HG03342 (cell line): ENCODE data around the gene CDK6.

Experiments used
- ATAC-seq: cut with Tn5 transposase; IDR thresholded peaks from one replicate; pipeline ENCODE4 v1.9.1; 2021; ENCODE audit warnings: mild to moderate bottlenecking, moderate library complexity; ENCODE audit not compliant: unreplicated experiment

Gene CDK6

DNA sequence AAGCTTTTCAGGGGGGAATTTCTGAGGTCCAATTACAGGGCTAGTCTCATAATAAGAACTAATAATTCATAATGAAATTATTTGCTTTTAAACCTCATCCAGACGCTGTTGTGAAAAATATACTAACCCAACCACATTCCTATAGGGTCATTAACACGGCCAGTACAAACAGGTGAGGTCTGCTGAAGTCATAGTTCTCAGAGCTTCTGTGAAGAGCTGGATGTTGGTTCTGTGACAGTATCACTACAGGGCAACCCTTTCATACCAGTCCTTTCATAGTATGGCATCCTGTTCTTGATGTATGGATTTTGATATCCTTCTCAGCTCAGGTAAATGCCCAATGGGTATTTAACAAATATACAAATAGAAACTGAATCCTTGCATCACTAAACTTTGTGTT, 183.8 kb downstream of the CDK6 start:
- ATAC-seq: no peak

DNA sequence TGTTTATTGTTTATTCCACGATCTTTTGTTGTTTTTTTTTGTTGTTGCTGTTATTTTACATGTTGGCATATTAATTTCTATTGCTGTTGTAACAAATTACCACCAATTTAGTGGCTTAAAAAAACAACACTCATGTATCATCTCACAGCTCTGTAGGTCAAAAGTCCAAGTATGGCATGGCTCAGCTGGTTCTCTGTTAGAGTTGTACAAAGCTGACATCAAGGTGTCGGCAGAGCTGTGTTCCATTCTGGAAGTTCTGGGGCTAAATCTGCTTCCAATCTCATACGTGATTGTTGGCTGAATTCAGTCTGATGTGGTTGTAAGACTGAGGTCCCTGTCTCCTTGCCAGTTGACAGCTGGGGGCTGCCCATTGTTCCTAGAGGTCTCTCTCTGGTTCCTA, 186.0 kb downstream of the CDK6 start:
- ATAC-seq: no peak

DNA sequence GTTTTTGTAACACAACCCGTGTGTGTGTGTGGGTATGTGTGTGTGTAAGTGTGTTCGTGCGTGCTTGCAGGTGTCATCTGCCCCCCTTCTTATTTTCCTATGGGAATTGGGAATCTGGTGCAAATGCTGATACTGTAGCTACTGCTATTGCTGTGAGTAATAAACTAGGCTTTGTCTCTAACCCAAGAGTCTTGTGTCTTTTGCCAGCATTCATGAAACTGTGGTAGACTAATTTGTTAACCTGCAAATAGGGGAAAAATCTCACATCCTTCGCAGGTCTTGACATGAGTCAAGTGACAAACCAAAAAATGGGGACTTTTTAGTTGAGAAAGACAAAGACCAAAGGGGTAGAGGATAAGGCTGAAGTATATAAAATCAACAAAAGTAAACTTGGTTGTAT, 188.3 kb downstream of the CDK6 start:
- ATAC-seq: peak; percentile 61

DNA sequence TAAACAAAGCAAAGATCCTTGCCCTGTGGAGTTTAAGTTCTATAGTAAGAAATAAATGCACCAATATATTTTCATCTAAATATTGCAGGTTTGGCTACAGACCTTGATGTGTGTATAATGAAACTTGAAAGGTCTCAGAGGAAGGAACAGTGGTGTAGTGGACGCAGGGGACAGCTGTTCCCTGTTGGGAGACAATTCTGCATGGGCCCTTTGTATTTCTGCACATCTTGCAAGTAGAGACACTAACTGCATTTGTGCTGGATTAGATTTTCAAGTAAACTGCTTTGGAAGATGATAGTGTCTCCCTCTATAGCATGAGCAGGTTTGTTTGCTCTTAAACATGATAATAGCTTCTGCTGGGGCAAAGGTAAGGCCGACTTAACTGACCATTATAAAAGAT, 188.7 kb downstream of the CDK6 start:
- ATAC-seq: no peak

DNA sequence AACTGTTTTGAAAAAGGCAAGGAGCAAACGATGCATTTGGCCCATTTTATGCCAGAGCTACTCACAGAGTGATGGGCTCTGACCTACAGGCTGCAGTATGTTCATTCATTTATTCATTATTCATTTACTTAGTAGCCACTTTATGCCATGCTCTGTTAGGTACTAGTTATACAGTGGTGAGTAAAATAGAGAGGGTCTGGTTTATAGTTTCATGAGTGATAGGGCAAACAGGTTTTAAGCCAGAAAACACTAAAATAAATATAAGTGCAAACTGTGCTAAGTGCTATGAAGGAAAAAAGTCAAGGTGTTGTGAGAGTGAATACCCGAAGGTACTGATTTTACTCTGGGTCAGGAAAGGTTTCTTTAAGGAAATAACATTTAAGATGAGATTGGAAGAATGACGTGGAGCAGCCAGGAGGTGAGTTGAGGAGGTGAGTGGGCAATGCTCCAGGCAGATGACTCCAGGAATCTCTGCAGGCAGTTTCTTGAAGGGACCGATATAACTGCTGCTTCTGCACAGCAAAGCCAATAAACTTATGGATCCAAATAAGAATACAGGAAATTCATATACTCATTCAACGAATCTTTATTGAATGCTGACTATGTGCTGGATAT, 189.3 kb downstream of the CDK6 start:
- peak; percentile 47 for ATAC-seq

DNA sequence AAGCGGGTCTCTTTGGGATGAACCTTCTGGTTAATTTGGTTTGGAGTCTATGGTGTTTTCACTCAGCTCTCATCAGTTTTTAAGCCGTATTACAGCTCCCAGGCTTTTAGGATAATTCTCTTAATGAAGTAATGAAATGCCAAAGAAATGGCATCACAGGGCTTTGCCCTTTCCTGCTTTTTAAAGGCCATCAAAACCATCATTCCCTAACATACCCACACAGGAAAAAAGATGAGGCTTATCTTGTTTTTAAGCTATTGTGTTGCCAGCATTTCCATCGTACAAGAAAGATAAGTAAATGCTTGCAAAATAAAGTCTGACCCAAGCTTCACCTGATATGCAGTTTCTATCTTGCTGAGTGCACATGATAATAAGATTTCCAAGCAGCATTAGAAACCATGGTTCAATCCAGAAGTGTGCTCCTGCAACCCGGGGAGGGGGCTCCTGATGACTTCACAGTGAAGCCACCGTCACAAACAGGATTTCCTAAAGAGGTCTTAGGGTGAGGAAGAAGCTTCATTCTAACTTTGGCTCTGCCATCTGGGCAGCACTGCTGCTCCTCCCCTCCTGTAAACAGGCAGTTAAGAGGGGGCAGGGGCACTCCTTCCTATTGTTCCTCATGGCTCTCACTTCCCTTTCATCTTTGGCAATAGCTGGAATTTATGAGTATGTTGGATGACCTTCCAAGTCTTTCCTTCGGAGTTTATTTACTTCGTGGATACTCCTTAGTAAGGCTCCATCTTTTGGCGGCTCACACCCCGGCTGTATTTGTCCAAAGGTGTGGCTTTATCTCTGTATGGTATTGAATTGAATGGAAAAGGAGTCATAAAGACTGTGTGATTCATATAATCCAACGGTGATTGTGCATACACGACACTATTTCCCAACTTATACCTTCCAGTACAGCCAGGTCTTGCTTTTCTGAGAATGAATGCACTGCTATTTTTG, 191.0 kb downstream of the CDK6 start:
- ATAC-seq: no peak

DNA sequence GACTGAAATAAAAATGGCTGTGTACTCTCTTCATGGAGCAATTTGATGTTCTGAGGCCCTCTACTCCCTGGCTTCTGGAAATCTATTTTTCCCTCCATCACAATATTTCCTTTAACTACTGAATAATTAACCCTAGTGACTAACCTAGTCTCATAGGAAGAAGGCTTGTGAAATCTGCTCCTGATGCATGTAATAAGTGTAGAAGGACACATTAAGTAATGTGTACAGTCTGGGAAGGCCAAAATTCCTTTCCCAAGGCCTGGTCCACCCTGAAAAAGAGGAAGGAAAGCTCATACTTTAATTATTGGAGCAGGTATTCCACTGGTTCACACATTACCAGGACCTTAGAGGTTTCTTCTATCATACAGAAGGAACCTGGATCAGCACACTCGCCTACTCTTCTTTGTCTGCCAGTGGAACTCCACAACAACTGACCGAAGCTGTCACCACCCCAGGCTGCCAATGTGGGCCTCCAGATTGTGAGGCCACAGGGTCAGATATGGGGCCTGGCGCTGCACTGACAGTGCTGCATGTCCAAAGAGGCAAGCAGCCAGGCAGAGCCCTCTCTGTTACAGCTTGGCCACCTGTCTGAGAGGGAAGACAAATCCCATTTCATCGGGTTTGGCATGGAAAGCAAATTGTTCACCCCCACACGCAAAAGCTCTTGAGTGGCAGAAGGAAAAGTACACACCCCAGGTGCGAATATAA, 191.8 kb downstream of the CDK6 start:
- ATAC-seq: no peak

DNA sequence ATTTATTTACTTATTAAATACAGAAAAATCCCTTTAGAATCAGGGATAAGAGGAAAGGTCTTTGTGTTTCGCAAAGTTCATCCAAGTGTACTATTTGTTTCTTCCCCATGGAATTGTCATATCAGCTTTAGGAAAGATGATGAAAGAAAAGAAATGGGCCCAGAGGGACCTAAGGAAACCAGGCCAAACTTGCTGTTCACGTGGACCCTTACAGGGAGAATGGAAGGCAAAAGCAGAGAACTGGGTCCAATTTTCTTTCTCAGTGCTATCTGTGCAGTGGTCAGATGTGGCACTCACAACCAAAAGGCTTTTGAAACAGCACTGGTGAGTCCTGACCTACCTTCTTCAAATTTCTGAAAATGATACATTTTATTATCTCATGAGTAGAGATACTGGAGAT, 192.6 kb downstream of the CDK6 start:
- no peak for ATAC-seq

DNA sequence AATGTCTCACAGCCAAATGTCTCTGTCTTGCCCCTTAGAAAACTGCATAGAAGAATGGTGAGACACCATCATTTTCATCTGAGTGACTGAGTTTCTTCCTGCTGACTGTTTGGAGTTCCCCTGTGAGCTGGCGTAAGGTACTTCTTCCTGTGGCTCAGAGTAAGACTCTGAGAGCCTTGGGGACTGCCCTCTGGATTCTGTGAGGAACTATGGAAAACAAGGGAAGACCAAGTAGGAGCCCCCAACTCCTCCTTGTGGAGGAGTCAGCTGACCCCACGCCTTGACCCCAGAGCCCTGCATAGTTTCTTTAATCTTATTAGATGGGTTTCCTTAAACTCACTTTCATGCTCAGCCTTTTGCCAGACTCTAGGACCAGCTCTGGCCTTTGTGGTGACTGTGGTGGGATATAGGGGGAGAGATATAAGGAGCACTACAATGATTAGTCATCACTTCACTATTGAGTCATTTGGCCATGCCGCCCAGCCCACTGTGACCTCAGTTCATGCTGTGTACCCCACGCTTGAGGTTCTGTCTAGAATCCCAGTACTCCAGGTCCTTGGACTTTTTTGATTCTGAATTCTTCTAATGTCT, 194.4 kb downstream of the CDK6 start:
- peak; percentile 91 for ATAC-seq

DNA sequence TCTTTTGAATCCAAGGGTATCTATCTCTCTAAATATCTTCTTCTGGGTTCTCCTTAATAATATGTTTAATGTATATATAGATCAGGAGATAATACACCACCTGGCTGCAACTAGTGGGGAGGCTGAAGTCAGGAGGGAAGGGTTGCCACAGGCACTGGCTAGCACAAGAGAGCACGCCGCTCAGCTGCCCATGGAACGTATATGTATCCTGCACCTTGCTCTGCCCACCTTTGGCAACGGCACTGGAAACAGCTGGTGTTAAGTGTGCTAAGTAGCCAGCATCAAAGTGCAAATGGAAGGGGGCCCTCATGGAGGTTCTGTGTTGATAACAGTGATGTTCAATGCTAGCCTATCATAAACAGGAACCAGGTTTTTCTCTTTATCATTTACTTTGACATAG, 196.4 kb downstream of the CDK6 start:
- ATAC-seq: no peak

DNA sequence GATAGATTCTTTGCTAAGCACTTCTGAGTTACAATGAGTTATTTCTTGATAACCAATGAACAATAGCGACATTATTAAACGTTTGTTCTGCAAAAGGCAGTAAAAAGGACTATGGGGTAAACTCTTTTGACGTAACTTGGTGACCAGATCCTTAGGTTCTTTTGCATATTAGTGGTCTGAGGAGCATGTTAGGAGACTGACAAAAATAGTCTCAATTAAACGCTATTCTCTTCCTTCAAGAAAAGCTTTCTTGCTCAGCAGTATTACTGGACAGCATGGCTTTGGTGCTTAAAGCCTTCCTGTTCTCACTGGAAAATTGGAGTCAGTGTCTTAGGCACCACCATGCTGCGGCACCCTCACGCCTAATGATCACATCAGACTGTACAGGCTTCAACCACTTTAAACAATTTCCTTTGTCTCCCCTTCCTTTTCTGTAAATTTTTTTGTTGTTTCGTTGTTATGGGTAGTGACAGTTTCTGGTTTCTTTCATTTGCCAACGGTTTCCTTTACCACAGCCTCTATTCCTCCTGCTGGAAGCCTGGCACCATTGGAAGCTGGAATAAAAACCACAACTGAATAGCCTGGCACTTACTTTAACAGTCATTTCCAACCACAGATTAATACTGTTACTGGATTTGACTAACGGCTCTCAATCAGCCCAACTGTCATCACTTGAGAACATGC, 197.0 kb downstream of the CDK6 start:
- ATAC-seq: no peak

DNA sequence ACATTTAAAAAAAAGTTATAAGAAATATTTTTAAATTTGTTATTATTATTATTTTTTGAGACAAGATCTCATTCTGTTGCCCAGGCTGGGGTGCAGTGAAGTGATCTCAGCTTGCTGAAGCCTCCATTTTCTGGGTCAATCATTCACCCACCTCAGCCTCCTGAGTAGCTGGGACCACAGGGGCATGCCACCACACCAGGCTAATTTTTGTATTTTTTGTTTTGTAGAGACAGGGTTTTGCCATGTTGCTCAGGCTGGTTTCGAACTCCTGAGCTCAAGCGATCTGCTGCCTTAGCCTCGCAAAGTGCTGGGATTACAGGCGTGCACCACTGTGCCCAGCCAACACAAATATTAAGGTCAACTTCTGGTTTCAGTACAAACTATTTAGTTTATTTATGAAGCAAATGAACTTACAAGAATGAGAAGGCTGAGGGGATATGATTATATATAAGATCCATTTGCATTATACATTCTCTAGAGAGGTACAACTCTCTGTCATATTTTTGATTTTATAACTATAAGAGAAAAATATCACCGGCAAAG, 200.3 kb downstream of the CDK6 start:
- no peak for ATAC-seq

DNA sequence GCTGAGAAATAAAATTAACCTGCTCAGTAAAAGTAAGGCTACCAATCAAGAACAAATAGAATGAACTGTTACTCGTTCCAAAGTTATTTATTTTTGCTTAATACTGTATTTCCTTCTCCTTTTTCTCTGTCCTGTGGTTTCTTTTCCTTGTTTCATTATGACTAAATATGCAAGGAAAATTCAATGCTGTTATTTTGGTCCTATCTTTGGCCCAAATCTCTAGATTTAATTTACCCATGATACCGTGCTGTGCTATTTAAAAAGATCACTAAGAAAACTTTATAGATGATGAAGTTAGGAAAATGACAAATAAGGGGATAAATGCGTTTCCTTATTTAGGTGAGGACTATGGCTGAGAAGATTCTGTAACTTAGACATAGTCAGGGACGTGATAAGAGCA, 200.8 kb downstream of the CDK6 start:
- ATAC-seq: no peak

DNA sequence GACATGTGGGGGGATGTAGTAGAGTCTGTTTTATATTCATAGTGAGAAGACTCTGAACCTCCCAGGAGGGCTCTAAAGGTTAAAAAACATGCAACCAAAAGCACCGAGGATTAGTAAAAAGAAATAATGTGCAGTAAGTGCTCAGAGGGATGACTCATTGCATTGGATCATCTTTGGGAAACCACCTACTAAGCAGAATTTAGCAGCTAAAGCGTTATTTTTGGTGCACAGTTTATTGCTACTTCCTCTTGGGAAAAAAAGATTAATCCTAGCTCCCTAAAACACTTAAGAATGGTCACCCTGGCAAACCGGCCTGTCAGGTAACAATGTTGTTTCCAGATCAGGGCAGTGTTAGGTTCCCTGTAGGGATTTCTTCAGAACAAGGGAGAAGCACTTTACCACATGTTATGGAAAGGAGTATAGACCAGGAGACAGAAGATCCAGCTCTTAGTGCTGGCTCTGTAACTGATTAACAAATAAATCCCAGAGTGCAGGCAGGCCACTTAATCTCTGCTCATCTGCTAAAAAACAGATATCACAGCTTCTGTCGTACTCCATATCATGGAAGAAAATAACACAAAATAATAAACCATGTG, 201.4 kb downstream of the CDK6 start:
- ATAC-seq: peak; percentile 31

DNA sequence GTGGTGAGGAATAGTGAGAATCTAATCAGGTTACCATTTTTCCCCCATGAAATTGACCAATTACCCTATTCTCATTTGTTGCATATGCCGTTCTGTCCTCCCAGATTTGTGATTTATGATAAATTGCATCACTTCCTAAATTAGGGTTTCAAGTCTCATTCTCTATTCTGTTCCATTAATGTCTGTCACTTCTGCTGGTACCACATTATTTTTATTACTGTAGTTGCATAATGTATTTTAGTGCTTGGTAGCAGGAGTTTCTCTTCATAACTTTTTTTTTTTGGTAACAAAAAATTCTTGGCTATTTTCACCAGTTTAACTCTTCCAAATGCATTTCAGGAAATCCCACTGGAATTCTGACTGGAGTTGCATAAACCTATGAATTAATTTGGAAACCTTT, 202.2 kb downstream of the CDK6 start:
- ATAC-seq: no peak

DNA sequence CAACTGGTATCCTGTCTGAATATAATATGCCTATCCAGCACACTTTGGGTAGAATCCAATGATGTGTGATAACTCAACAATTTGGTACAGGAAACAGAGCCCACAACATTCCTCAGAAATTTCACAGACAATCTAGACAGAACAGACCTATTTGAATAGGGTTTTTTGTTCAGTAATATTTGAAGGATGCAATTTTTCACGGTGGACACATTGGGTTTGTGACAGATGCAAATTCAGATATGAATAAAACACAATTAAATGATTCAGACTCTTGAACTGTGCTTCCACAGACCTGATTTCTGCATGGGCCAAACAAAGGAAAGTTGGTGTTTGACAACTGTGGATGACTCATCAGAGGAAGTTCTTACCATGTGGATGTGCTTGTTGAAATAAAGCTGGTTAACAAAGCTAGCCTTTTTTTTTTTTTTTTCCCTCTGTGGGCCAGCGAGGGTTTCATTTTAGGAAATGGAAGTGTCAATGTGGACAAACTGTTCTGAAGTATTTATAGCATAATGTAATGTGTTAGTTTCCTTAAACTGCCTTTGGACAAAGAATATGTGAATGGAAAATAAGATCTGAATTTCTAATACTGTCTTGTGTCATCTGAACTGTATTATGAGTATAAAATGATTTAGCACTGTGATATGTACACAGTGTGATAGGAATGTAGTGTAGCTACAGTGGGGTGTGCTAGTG, 203.0 kb downstream of the CDK6 start:
- no peak for ATAC-seq

DNA sequence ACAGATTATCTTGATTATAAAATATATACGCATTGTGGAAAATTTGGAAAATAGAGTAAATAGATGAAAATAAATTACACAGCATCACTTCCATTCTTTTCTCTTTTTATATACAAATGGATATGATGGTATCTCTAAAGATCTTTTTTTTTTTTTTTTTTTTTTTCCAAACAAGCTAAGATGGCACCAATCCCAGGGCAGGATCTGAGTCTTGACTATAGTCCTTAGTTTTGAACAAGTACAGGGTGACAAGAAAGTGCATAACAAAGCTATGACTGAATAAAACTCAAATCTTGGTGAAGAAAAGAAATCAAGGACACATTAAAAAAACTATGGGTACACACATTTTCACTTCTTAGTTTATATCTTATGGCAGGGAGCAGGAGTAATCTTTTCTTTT, 203.6 kb downstream of the CDK6 start:
- no peak for ATAC-seq

DNA sequence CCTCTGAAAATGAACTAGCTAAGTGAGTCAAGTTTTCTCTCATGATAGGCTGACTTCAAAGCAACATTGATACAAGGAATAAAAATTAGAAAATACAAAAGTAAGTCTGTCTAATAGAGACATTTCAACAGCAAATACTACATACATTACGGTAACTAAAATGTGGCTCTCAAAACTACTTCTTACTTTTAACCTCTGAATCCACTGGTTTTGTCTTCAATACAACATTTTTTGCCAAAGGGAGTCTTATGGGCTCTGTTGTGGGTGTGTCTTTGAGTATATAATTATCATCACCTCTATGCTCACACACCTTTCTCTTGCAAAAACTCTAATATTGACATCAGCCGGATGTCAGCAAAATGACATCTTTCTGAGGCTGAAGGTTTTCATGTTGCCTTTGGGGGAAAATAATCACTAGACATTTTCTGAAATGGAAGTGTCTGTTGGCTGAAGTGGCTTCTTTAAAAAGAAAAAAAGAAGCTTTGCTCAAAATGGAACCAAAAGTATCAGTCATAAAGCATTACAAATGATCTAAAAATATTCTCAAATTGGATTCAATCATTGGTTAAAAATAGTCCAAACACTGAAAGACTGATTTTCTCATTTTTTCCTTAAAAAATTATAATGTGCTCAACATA, 204.4 kb downstream of the CDK6 start:
- peak; percentile 17 for ATAC-seq
